IMR-90 (cell line): ENCODE measurements around the gene TMEM45A. TPM values are rescaled to one million over a fixed set of nuclear protein-coding genes. Genes with fewer than 3 reads are reported as not detected.

Source experiments
- ATAC-seq: fragments of 200-7000 bp; cut with Tn5 transposase; 2 replicates; pipeline ENCODE4 v1.9.1; 2020; ENCODE audit warnings: low read depth, mild to moderate bottlenecking, moderate library complexity
- BruUV-seq: library from RNA; stranded (reverse); fragments of 400-500 nt; replicated peaks from 2 replicates; lab custom pipeline; 2021; lab: Mats Ljungman, UMichigan
- CTCF ChIA-PET: fragments of 300-600 bp; formaldehyde crosslinking; extraction: SDS; loops from one replicate; lab custom pipeline; 2021; ENCODE audit warnings: antibody characterized with exemption; lab: Yijun Ruan, JAX
- POLR2A ChIA-PET: fragments of 300-600 bp; sonication (Branson Sonifier 250); formaldehyde crosslinking; loops from one replicate; lab custom pipeline; 2022; ENCODE audit warnings: antibody characterized with exemption; ENCODE audit not compliant: unreplicated experiment; lab: Charles Lee
- DNase-seq: peaks from one replicate; pipeline ENCODE4 v3.0.0; 2013
- H2AFZ ChIP-seq: replicated peaks from 2 replicates; pipeline ENCODE3; 2013; ENCODE audit warnings: low read length, mild to moderate bottlenecking; ENCODE audit not compliant: poor library complexity
- H2AK5ac ChIP-seq: 2 replicates; pipeline ENCODE4 v1.6.1; 2013; ENCODE audit warnings: low read depth, low read length, inconsistent platforms
- H2AK9ac ChIP-seq: replicated peaks from 2 replicates; pipeline ENCODE3; 2013; ENCODE audit warnings: mild to moderate bottlenecking, low read depth, low read length, moderate library complexity; ENCODE audit not compliant: poor library complexity
- H2BK120ac ChIP-seq: 2 replicates; pipeline ENCODE4 v1.6.1; 2013; ENCODE audit warnings: low read depth, low read length, inconsistent platforms
- H2BK15ac ChIP-seq: 3 replicates; pipeline ENCODE4 v1.6.1; 2013; ENCODE audit warnings: low read depth, low read length, inconsistent platforms
- H2BK20ac ChIP-seq: 2 replicates; pipeline ENCODE4 v1.6.1; 2013; ENCODE audit warnings: low read depth, mild to moderate bottlenecking, inconsistent platforms, low read length, moderate library complexity
- H2BK5ac ChIP-seq: 2 replicates; pipeline ENCODE4 v1.6.1; 2013; ENCODE audit warnings: mild to moderate bottlenecking, low read depth, low read length, inconsistent platforms; ENCODE audit not compliant: poor library complexity, severe bottlenecking
- H3K14ac ChIP-seq: replicated peaks from 2 replicates; pipeline ENCODE4 v1.6.1; 2013; ENCODE audit warnings: low read depth, low read length, inconsistent platforms
- H3K18ac ChIP-seq: 2 replicates; pipeline ENCODE4 v1.6.1; 2013; ENCODE audit warnings: low read depth, low read length, control low read depth
- H3K23ac ChIP-seq: 2 replicates; pipeline ENCODE4 v1.6.1; 2013; ENCODE audit warnings: low read depth, low read length, inconsistent platforms
- H3K27ac ChIP-seq: 2 replicates; pipeline ENCODE4 v1.5.1; 2013; ENCODE audit warnings: mild to moderate bottlenecking, control low read depth, low read length; ENCODE audit not compliant: insufficient read depth
- H3K27me3 ChIP-seq: 2 replicates; pipeline ENCODE4 v1.6.1; 2013; ENCODE audit warnings: low read length; ENCODE audit not compliant: control insufficient read depth, insufficient read depth
- H3K36me3 ChIP-seq: 2 replicates; pipeline ENCODE4 v1.6.1; 2013; ENCODE audit warnings: low read length, mixed read lengths; ENCODE audit not compliant: control insufficient read depth, insufficient read depth
- H3K4ac ChIP-seq: 2 replicates; pipeline ENCODE4 v1.6.1; 2013; ENCODE audit warnings: low read depth, low read length, inconsistent platforms
- H3K4me1 ChIP-seq: 2 replicates; pipeline ENCODE4 v1.6.1; 2013; ENCODE audit warnings: low read length, mixed read lengths; ENCODE audit not compliant: control insufficient read depth, insufficient read depth
- H3K4me2 ChIP-seq: 2 replicates; pipeline ENCODE4 v1.6.1; 2013; ENCODE audit warnings: low read depth, mild to moderate bottlenecking, control low read depth, low read length, moderate library complexity
- H3K4me3 ChIP-seq: 2 replicates; pipeline ENCODE4 v1.5.1; 2013; ENCODE audit warnings: low read depth, mild to moderate bottlenecking, control low read depth, low read length, moderate library complexity; ENCODE audit not compliant: insufficient read depth
- H3K56ac ChIP-seq: 2 replicates; pipeline ENCODE4 v1.6.1; 2013; ENCODE audit warnings: low read length, inconsistent platforms; ENCODE audit not compliant: insufficient read depth; ENCODE audit errors: extremely low read depth
- H3K79me1 ChIP-seq, 2 experiments: 2 replicates each; pipeline ENCODE4 v1.6.1; 2013; ENCODE audit warnings: low read length in 2 of 2, inconsistent platforms in 1 of 2, low read depth in 1 of 2
- H3K9ac ChIP-seq: 2 replicates; pipeline ENCODE4 v1.6.1; 2013; ENCODE audit warnings: low read depth, low read length, control low read depth
- H3K9me1 ChIP-seq: 2 replicates; pipeline ENCODE4 v1.6.1; 2013; ENCODE audit warnings: low read length, inconsistent platforms; ENCODE audit not compliant: insufficient read depth
- H3K9me3 ChIP-seq: 2 replicates; pipeline ENCODE4 v1.6.1; 2013; ENCODE audit warnings: low read length; ENCODE audit not compliant: control insufficient read depth, insufficient read depth
- H4K20me1 ChIP-seq: 2 replicates; pipeline ENCODE4 v1.6.1; 2013; ENCODE audit warnings: low read length, inconsistent platforms; ENCODE audit not compliant: insufficient read depth
- H4K5ac ChIP-seq: 2 replicates; pipeline ENCODE4 v1.6.1; 2013; ENCODE audit warnings: mild to moderate bottlenecking, low read depth, low read length, control low read depth
- H4K8ac ChIP-seq, 2 experiments: 2 replicates each; pipeline ENCODE4 v1.6.1; 2013; ENCODE audit warnings: low read depth in 2 of 2, low read length in 2 of 2, control low read depth in 1 of 2, inconsistent platforms in 1 of 2
- H4K91ac ChIP-seq: 2 replicates; pipeline ENCODE4 v1.6.1; 2013; ENCODE audit warnings: low read depth, low read length, inconsistent platforms; ENCODE audit not compliant: insufficient read depth
- CEBPB ChIP-seq: IDR thresholded peaks from 2 replicates; pipeline ENCODE4 v1.6.1; 2012; ENCODE audit warnings: low read depth, low read length, improper control_type of control experiment
- CTCF ChIP-seq: conservative IDR thresholded peaks from 2 replicates; pipeline ENCODE4 v1.5.1; 2012; ENCODE audit warnings: mild to moderate bottlenecking, low read depth, low read length, improper control_type of control experiment
- FOS ChIP-seq: fragments of 150-350 bp; IDR thresholded peaks from 2 replicates; pipeline ENCODE4 v1.6.1; 2016; ENCODE audit warnings: low read depth, low read length
- MAFK ChIP-seq: IDR thresholded peaks from 2 replicates; pipeline ENCODE4 v1.6.1; 2012; ENCODE audit warnings: low read depth, low read length, improper control_type of control experiment
- MAZ ChIP-seq: IDR thresholded peaks from 2 replicates; pipeline ENCODE4 v1.6.1; 2012; ENCODE audit warnings: low read depth, mild to moderate bottlenecking, low read length, improper control_type of control experiment, moderate library complexity, borderline replicate concordance
- MXI1 ChIP-seq: IDR thresholded peaks from 2 replicates; pipeline ENCODE4 v1.6.1; 2012; ENCODE audit warnings: low read depth, mild to moderate bottlenecking, low read length, moderate library complexity, borderline replicate concordance
- NFE2L2 ChIP-seq: fragments of 150-350 bp; IDR thresholded peaks from 2 replicates; pipeline ENCODE4 v1.6.1; 2016; ENCODE audit warnings: low read depth, mild to moderate bottlenecking, low read length
- POLR2A ChIP-seq: IDR thresholded peaks from 2 replicates; pipeline ENCODE4 v1.6.1; 2012; ENCODE audit warnings: mild to moderate bottlenecking, low read depth, low read length
- RAD21 ChIP-seq: IDR thresholded peaks from 2 replicates; pipeline ENCODE4 v1.6.1; 2012; ENCODE audit warnings: low read length, improper control_type of control experiment
- RFX5 ChIP-seq: IDR thresholded peaks from 2 replicates; pipeline ENCODE4 v1.8.0; 2012; ENCODE audit warnings: low read depth, mild to moderate bottlenecking, low read length, moderate library complexity
- dilution Hi-C: fragments of 300-500 bp; cut with HindIII; formaldehyde crosslinking; loops from one replicate; pipeline ENCODE4 v1.14.3; 2018; ENCODE audit warnings: low sequenced_read_pairs; ENCODE audit not compliant: unreplicated experiment
- in situ Hi-C: fragments of 300-500 bp; cut with MboI; formaldehyde crosslinking; loops from 3 replicates; pipeline ENCODE4 v1.14.3; 2019; ENCODE audit warnings: low sequenced_read_pairs, inconsistent platforms, mixed read lengths
- intact Hi-C: fragments of 100-400 bp; cut with micrococcal nuclease; formaldehyde crosslinking; loops from 2 replicates; pipeline ENCODE4 v1.10.0; 2022
- polyA plus RNA-seq, 3 experiments: library from polyadenylated mRNA; depleted of rRNA; stranded (reverse); fragments of >200 nt; gene quantifications; 2 replicates each; pipeline ENCODE4 v1.2.3, GENCODE V29; 2012; ENCODE audit warnings: low replicate concordance in 1 of 3
- total RNA-seq: library from RNA; depleted of rRNA; stranded (reverse); fragments of >200 nt; gene quantifications from 2 replicates; pipeline ENCODE4 v1.2.3, GENCODE V29; 2012

Gene TMEM45A
- total and polyA plus RNA-seq, 2 of the 4 experiments (the other 2 are of a cell fraction): 13.6 to 21.7 TPM

- peak overlapping the region; percentile 5; the same call in 1 of the 2 replicates for H3K4ac ChIP-seq
- no peaks in the 10 kb centered on the region for H3K27me3 ChIP-seq
- H3K79me1 ChIP-seq: peaks cover 15 to 40% of the 10 kb centered on the region in 2 experiments; a peak in 3 of 4 replicates
- H2BK5ac ChIP-seq: peak overlapping the region; percentile 16
- TF ChIP-seq CEBPB (no peak), POLR2A (no peak), NFE2L2 (no peak; the same call in 1 of the 2 replicates), RAD21 (no peak), MAZ (no peak), FOS (no peak), MAFK (no peak), RFX5 (no peak), MXI1 (no peak), CTCF (no peak)
- no peak overlapping the region; the same call in 1 of the 2 replicates for H2BK20ac ChIP-seq
- 0 out of 3 replicates have a peak overlapping the region, but pooled peaks have one; percentile 70 for H2BK15ac ChIP-seq
- no peak overlapping the region for H3K4me3 ChIP-seq
- no peaks in the 10 kb centered on the region for H3K36me3 ChIP-seq
- no peaks in the 10 kb centered on the region for H4K20me1 ChIP-seq
- H2AFZ ChIP-seq: no peak overlapping the region
- in situ Hi-C loops: no loop called here
- POLR2A ChIA-PET: interaction anchor here (0.6 kb wide), 1 partner anchor 754 kb away, joined by 3 read pairs; no protein-coding TSS in a partner anchor
- H3K14ac ChIP-seq: no peak overlapping the region
- ATAC-seq (no peak), DNase-seq (peak; percentile 70)
- no peak overlapping the region for H2AK9ac ChIP-seq
- H3K27ac ChIP-seq: no peak overlapping the region
- H3K56ac ChIP-seq: no peak overlapping the region
- intact Hi-C loops: no loop called here
- H3K9ac ChIP-seq: no peak overlapping the region
- no TSS peak for BruUV-seq
- peaks cover 2% of the 10 kb centered on the region; the same call in 1 of the 2 replicates for H3K4me1 ChIP-seq
- no peak overlapping the region; the same call in 1 of the 2 replicates for H3K18ac ChIP-seq
- CTCF ChIA-PET: no interaction called here
- H3K4me2 ChIP-seq: peak overlapping the region; percentile 47; the same call in 1 of the 2 replicates
- H4K5ac ChIP-seq: no peak overlapping the region
- 0 out of 4 replicates have a peak overlapping the region, but pooled peaks of 1 of the 2 experiments have one; percentile 4 for H4K8ac ChIP-seq
- H3K9me3 ChIP-seq: no peaks in the 10 kb centered on the region
- H3K9me1 ChIP-seq: no peaks in the 10 kb centered on the region; the same call in 1 of the 2 replicates
- H3K23ac ChIP-seq: no peak overlapping the region
- dilution Hi-C loops: no loop called here
- no peak overlapping the region for H4K91ac ChIP-seq
- peak overlapping the region; percentile 52; the same call in 1 of the 2 replicates for H2AK5ac ChIP-seq
- H2BK120ac ChIP-seq: peak overlapping the region; percentile 76
Observed at GRCh38 chr3:100496711-100497261, 4.4 kb downstream of the TMEM45A start.
